ENCODE results near the gene DFFA.

Gene DFFA

GRCh38 chr1:10456661-10457060 is 15.7 kb downstream of the DFFA start:
- H3K27me3 ChIP-seq (ENCODE audit: insufficient read depth, poor library complexity, severe bottlenecking), result no peaks in the 10 kb centered on the region
- peak overlapping the region; percentile 27 for H3K27ac ChIP-seq (ENCODE audit: poor library complexity, severe bottlenecking)
- peaks cover 24% of the 10 kb centered on the region for H3K4me1 ChIP-seq (ENCODE audit: insufficient read depth, poor library complexity, severe bottlenecking)
- ATAC-seq (ENCODE audit: low read depth) (peak; percentile 67), DNase-seq (ENCODE audit: low spot score) (no peak)
- H3K9me3 ChIP-seq (ENCODE audit: severe bottlenecking), result no peaks in the 10 kb centered on the region
- TF ChIP-seq, protein P1, sequence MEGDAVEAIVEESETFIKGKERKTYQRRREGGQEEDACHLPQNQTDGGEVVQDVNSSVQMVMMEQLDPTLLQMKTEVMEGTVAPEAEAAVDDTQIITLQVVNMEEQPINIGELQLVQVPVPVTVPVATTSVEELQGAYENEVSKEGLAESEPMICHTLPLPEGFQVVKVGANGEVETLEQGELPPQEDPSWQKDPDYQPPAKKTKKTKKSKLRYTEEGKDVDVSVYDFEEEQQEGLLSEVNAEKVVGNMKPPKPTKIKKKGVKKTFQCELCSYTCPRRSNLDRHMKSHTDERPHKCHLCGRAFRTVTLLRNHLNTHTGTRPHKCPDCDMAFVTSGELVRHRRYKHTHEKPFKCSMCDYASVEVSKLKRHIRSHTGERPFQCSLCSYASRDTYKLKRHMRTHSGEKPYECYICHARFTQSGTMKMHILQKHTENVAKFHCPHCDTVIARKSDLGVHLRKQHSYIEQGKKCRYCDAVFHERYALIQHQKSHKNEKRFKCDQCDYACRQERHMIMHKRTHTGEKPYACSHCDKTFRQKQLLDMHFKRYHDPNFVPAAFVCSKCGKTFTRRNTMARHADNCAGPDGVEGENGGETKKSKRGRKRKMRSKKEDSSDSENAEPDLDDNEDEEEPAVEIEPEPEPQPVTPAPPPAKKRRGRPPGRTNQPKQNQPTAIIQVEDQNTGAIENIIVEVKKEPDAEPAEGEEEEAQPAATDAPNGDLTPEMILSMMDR (IDR thresholded peaks at IDR 0.05; ENCODE audit: poor library complexity, severe bottlenecking), result no peak
- H3K4me3 ChIP-seq (ENCODE audit: severe bottlenecking), result no peak overlapping the region
- H3K36me3 ChIP-seq (ENCODE audit: low read depth), result peaks cover 15% of the 10 kb centered on the region

- Histone ChIP-seq H3K27me3 (ENCODE audit: insufficient read depth, poor library complexity, severe bottlenecking) (no peaks in the 10 kb centered on the region), H3K4me1 (ENCODE audit: insufficient read depth, poor library complexity, severe bottlenecking) (peaks cover 24% of the 10 kb centered on the region), H3K4me3 (ENCODE audit: severe bottlenecking) (no peak overlapping the region), H3K9me3 (ENCODE audit: severe bottlenecking) (no peaks in the 10 kb centered on the region), H3K27ac (ENCODE audit: poor library complexity, severe bottlenecking) (peak overlapping the region; percentile 27), H3K36me3 (ENCODE audit: low read depth) (peaks cover 10% of the 10 kb centered on the region; the same call in 1 of the 2 replicates)
- DNase-seq (ENCODE audit: low spot score), result no peak
- TF ChIP-seq, protein P1 (IDR thresholded peaks at IDR 0.05; ENCODE audit: poor library complexity, severe bottlenecking), result no peak
- ATAC-seq (ENCODE audit: low read depth), result no peak
Observed at GRCh38 chr1:10456048-10456447, 16.3 kb downstream of the DFFA start.

- no peak overlapping the region for H3K27ac ChIP-seq (ENCODE audit: poor library complexity, severe bottlenecking)
- ATAC-seq (ENCODE audit: low read depth), result peak; percentile 24; the same call in 1 of the 3 replicates
- no peaks in the 10 kb centered on the region for H3K27me3 ChIP-seq (ENCODE audit: insufficient read depth, poor library complexity, severe bottlenecking)
- DNase-seq (ENCODE audit: low spot score), result no peak
- H3K9me3 ChIP-seq (ENCODE audit: severe bottlenecking), result no peaks in the 10 kb centered on the region
- peaks cover 4% of the 10 kb centered on the region for H3K4me1 ChIP-seq (ENCODE audit: insufficient read depth, poor library complexity, severe bottlenecking)
- TF ChIP-seq, protein P1 (IDR thresholded peaks at IDR 0.05; ENCODE audit: poor library complexity, severe bottlenecking), result no peak
- H3K4me3 ChIP-seq (ENCODE audit: severe bottlenecking), result no peak overlapping the region
- 0 out of 2 replicates have a peak, but pooled peaks cover 3% of the 10 kb centered on the region for H3K36me3 ChIP-seq (ENCODE audit: low read depth)
Observed at GRCh38 chr1:10451287-10451686, 21.0 kb downstream of the DFFA start.

DNA sequence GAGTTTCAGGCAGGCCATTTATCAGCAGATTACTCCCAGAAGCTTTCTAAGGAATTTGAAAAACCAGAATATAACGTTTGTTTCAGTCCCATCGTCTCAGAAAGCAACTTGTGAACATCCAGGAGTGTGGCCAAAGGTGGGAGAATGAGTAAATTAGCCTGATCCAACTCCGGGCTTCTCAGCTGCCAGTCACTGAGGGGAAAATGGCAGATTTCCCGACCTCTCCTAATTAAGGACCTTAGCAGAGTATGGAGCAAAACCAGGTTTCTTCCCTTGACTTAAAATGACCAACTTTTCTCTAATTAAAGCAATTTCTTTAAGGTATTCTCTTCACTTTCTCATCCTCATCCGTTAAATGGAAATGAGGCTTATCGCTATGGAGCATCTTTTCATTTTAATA is 21.5 kb downstream of the DFFA start:
- Histone ChIP-seq H3K9me3 (ENCODE audit: severe bottlenecking) (no peaks in the 10 kb centered on the region), H3K27me3 (ENCODE audit: insufficient read depth, poor library complexity, severe bottlenecking) (no peaks in the 10 kb centered on the region), H3K36me3 (ENCODE audit: low read depth) (0 out of 2 replicates have a peak, but pooled peaks cover 3% of the 10 kb centered on the region), H3K4me3 (ENCODE audit: severe bottlenecking) (no peak overlapping the region), H3K4me1 (ENCODE audit: insufficient read depth, poor library complexity, severe bottlenecking) (no peaks in the 10 kb centered on the region), H3K27ac (ENCODE audit: poor library complexity, severe bottlenecking) (no peak overlapping the region)
- TF ChIP-seq, protein P1 (IDR thresholded peaks at IDR 0.05; ENCODE audit: poor library complexity, severe bottlenecking), result no peak
- no peak for ATAC-seq (ENCODE audit: low read depth)
- no peak for DNase-seq (ENCODE audit: low spot score)

GRCh38 chr1:10450156-10450814 is 22.0 kb downstream of the DFFA start:
- H3K4me1 ChIP-seq (ENCODE audit: insufficient read depth, poor library complexity, severe bottlenecking), result no peaks in the 10 kb centered on the region
- H3K27me3 ChIP-seq (ENCODE audit: insufficient read depth, poor library complexity, severe bottlenecking), result no peaks in the 10 kb centered on the region
- DNase-seq (ENCODE audit: low spot score), result no peak
- H3K4me3 ChIP-seq (ENCODE audit: severe bottlenecking), result no peak overlapping the region
- peaks cover 4% of the 10 kb centered on the region; the same call in 1 of the 2 replicates for H3K36me3 ChIP-seq (ENCODE audit: low read depth)
- TF ChIP-seq, protein P1 (IDR thresholded peaks at IDR 0.05; ENCODE audit: poor library complexity, severe bottlenecking), result no peak
- H3K9me3 ChIP-seq (ENCODE audit: severe bottlenecking), result no peaks in the 10 kb centered on the region
- ATAC-seq (ENCODE audit: low read depth), result 0 out of 3 replicates have a peak, but pooled peaks have one; percentile 15
- H3K27ac ChIP-seq (ENCODE audit: poor library complexity, severe bottlenecking), result no peak overlapping the region
